Left cardiac atrium (tissue), 4 donors: ENCODE data around the gene KSR2. TPM values are rescaled to one million over a fixed set of nuclear protein-coding genes. Genes with fewer than 3 reads are reported as not detected.

ENCODE experiments used
- ATAC-seq, 2 donors: fragments of 200-7000 bp; cut with Tn5 transposase; one replicate each; pipeline ENCODE4 v1.9.1; 2020; ENCODE audit warnings: mild to moderate bottlenecking in 2 of 2, moderate library complexity in 2 of 2
- DNase-seq: peaks from one replicate; pipeline ENCODE4 v3.0.0-alpha.2; 2020
- intact Hi-C, 2 donors: fragments of 100-400 bp; cut with DNase I; formaldehyde crosslinking; loops; one replicate each; pipeline versions ENCODE4 v1.14.1 to v1.15.1; 2022 to 2023
- total RNA-seq, 2 donors: library from RNA; stranded (reverse); fragmentation: NEBNext Ultra II Directional; extraction: Animal tissue kit (Norgen Biotek cat#: 25700); gene quantifications; one replicate each; pipeline ENCODE4 v1.2.1, GENCODE V29; 2021
- donor health status: DM: no; HTN: yes; CAD: no.
- donor health status: DM: no; HTN: yes; CAD: no; lungs with severe emphysema.
- donor health status: DM: yes; HTN: yes; CAD: no.
- donor health status: Dilated cardiomyopathy.

KSR2 gene
- total RNA-seq, 2 donors from 2014 or later: under 0.01 to 0.05 TPM

GRCh38 chr12:117972301-117972700 is 3.5 kb upstream of the KSR2 start:
- intact Hi-C loops: no loop called here
- DNase-seq: no peak
- no peak for ATAC-seq

- intact Hi-C loops: no loop called here
- ATAC-seq: no peak
These were observed 1.5 kb upstream of the KSR2 start for GRCh38 chr12:117970334-117970733.

GRCh38 chr12:117968151-117968789 is 520 bp downstream of the KSR2 start:
- DNase-seq: no peak
- no peak for ATAC-seq
- intact Hi-C loops: no loop called here

More at GRCh38 chr12:117970334-117970733, 1.5 kb upstream of the KSR2 start:
- no peak for DNase-seq

- ATAC-seq: no peak
- intact Hi-C loops: no loop called here
These were observed 1.3 kb downstream of the KSR2 start for GRCh38 chr12:117967512-117967911.

GRCh38 chr12:117967043-117967442 is 1.7 kb downstream of the KSR2 start:
- intact Hi-C loops: no loop called here
- DNase-seq (no peak), ATAC-seq (no peak)

More at GRCh38 chr12:117967512-117967911, 1.3 kb downstream of the KSR2 start:
- no peak for DNase-seq

- intact Hi-C loops: no loop called here
- ATAC-seq (no peak), DNase-seq (no peak)
These were observed 2.3 kb downstream of the KSR2 start for GRCh38 chr12:117966511-117966910.

- DNase-seq (no peak), ATAC-seq (no peak)
- intact Hi-C loops: no loop called here
These were observed 5.0 kb downstream of the KSR2 start for GRCh38 chr12:117963836-117964235.

- intact Hi-C loops: no loop called here
- DNase-seq: no peak
- ATAC-seq: no peak
These were observed 31.9 kb downstream of the KSR2 start for GRCh38 chr12:117936722-117937484.

GRCh38 chr12:117933545-117933944 is 35.2 kb downstream of the KSR2 start:
- intact Hi-C loops: no loop called here
- DNase-seq: no peak
- no peak for ATAC-seq

GRCh38 chr12:117926391-117926899 is 42.3 kb downstream of the KSR2 start:
- ATAC-seq: no peak
- intact Hi-C loops: no loop called here
- no peak for DNase-seq

GRCh38 chr12:117921929-117922777 is 46.6 kb downstream of the KSR2 start:
- ATAC-seq: no peak
- no peak for DNase-seq
- intact Hi-C loops: no loop called here

- ATAC-seq: no peak
- intact Hi-C loops: no loop called here
- DNase-seq: no peak
These were observed 49.3 kb downstream of the KSR2 start for GRCh38 chr12:117919479-117919878.

- intact Hi-C loops: no loop called here
- DNase-seq: no peak
- no peak for ATAC-seq
These were observed 54.1 kb downstream of the KSR2 start for GRCh38 chr12:117914686-117915085.

GRCh38 chr12:117912756-117913155 is 56.0 kb downstream of the KSR2 start:
- intact Hi-C loops: no loop called here
- DNase-seq: no peak
- no peak for ATAC-seq

GRCh38 chr12:117908411-117908810 is 60.4 kb downstream of the KSR2 start:
- no peak for ATAC-seq
- intact Hi-C loops: no loop called here
- DNase-seq: no peak

GRCh38 chr12:117907108-117907689 is 61.6 kb downstream of the KSR2 start:
- ATAC-seq: no peak
- intact Hi-C loops: no loop called here
- DNase-seq: no peak

GRCh38 chr12:117904051-117904450 is 64.7 kb downstream of the KSR2 start:
- intact Hi-C loops: no loop called here
- no peak for ATAC-seq
- no peak for DNase-seq

GRCh38 chr12:117903110-117903840 is 65.5 kb downstream of the KSR2 start:
- intact Hi-C loops: no loop called here
- no peak for ATAC-seq

GRCh38 chr12:117901631-117902030 is 67.2 kb downstream of the KSR2 start:
- intact Hi-C loops: no loop called here
- no peak for DNase-seq
- ATAC-seq: no peak

More at GRCh38 chr12:117903110-117903840, 65.5 kb downstream of the KSR2 start:
- DNase-seq: no peak
